K562 (cell line): ENCODE data around the gene ZNF362. TPM values are rescaled to one million over a fixed set of nuclear protein-coding genes. Genes with fewer than 3 reads are reported as not detected.

Experiments used
- ATAC-seq: fragments of 200-7000 bp; cut with Tn5 transposase; 3 replicates; pipeline ENCODE4 v1.9.1; 2020; ENCODE audit warnings: moderate library complexity
- BruUV-seq: library from RNA; stranded (reverse); fragments of 400-500 nt; replicated peaks from 2 replicates; lab custom pipeline; 2021; lab: Mats Ljungman, UMichigan
- CTCF ChIA-PET: fragments of 300-600 bp; formaldehyde crosslinking; extraction: SDS; loops from one replicate; lab custom pipeline; 2021; ENCODE audit warnings: low intra/inter-chr PET ratio; lab: Yijun Ruan, JAX
- POLR2A ChIA-PET: fragments of 300-600, 350-650 bp; sonication (Branson Sonifier 250); formaldehyde crosslinking; extraction: SDS; loops from one replicate; lab custom pipeline; 2021; ENCODE audit warnings: antibody characterized with exemption, inconsistent platforms; lab: Yijun Ruan, JAX
- DNase-seq, 4 experiments: peaks; one replicate each; pipeline versions ENCODE4 v3.0.0 to v3.0.0-alpha.2; 2011 to 2018; ENCODE audit warnings: low spot score in 3 of 4, mixed read lengths in 3 of 4; ENCODE audit errors: extremely low read depth in 1 of 4
- FAIRE-seq: peaks from 2 replicates; lab custom pipeline; 2011; peaks lifted over from hg19 to GRCh38; lab: Jason Lieb, UNC
- H2AFZ ChIP-seq: 2 replicates; pipeline ENCODE4 v1.6.0; 2011; ENCODE audit warnings: low read depth, low read length, control low read depth, inconsistent platforms
- H3K27ac ChIP-seq: fragments of 200-600 bp; 3 replicates; pipeline ENCODE4 v1.8.0; 2011; ENCODE audit warnings: low read depth, mild to moderate bottlenecking, control low read depth, inconsistent platforms, low read length, moderate library complexity, mixed read lengths; ENCODE audit errors: extremely low read depth
- H3K27me3 ChIP-seq, 2 experiments: fragments of 300-600 bp in 1 of 2; 2 replicates in 1 of 2; 3 replicates in 1 of 2; pipeline versions ENCODE4 v1.6.0 to v1.8.0; 2011; ENCODE audit warnings: inconsistent platforms in 2 of 2, low read length in 2 of 2, mild to moderate bottlenecking in 1 of 2, mixed read lengths in 1 of 2, moderate library complexity in 1 of 2; ENCODE audit not compliant: control insufficient read depth in 2 of 2, insufficient read depth in 2 of 2
- H3K36me3 ChIP-seq: fragments of 300-600 bp; 3 replicates; pipeline ENCODE4 v1.8.0; 2011; ENCODE audit warnings: mild to moderate bottlenecking, low read length, inconsistent platforms; ENCODE audit not compliant: control insufficient read depth, insufficient read depth
- H3K4me1 ChIP-seq, 2 experiments: fragments of 200-600 bp in 1 of 2; replicated peaks in 1 of 2; 2 replicates in 1 of 2; 3 replicates in 1 of 2; pipeline versions ENCODE4 v1.5.1 to v1.8.0; 2011; ENCODE audit warnings: inconsistent platforms in 2 of 2, low read length in 2 of 2, mild to moderate bottlenecking in 1 of 2, mixed read lengths in 1 of 2, moderate library complexity in 1 of 2; ENCODE audit not compliant: control insufficient read depth in 2 of 2, insufficient read depth in 2 of 2
- H3K4me2 ChIP-seq: 2 replicates; pipeline ENCODE4 v1.6.1; 2011; ENCODE audit warnings: low read length, control low read depth, inconsistent platforms, mixed read lengths; ENCODE audit not compliant: insufficient read depth
- H3K4me3 ChIP-seq: fragments of 200-600 bp; sonication (generic), shearing (Covaris generic); 2 replicates; pipeline ENCODE4 v1.5.1; 2016; ENCODE audit warnings: control low read depth, inconsistent platforms
- H3K79me2 ChIP-seq: fragments of 200-600 bp; 3 replicates; pipeline ENCODE4 v1.8.0; 2011; ENCODE audit warnings: low read length, inconsistent platforms; ENCODE audit not compliant: control insufficient read depth, insufficient read depth
- H3K9ac ChIP-seq, 2 experiments: 2 replicates each; pipeline versions ENCODE4 v1.6.0 to v1.6.1; 2011; ENCODE audit warnings: low read depth in 2 of 2, low read length in 2 of 2, control low read depth in 1 of 2, inconsistent platforms in 1 of 2, mild to moderate bottlenecking in 1 of 2, mixed read lengths in 1 of 2; ENCODE audit not compliant: insufficient read depth in 1 of 2
- H3K9me1 ChIP-seq: one replicate; pipeline ENCODE4 v1.6.0; 2011; ENCODE audit warnings: inconsistent platforms, mild to moderate bottlenecking, low read length, moderate library complexity; ENCODE audit not compliant: control insufficient read depth, insufficient read depth
- H3K9me3 ChIP-seq: replicated peaks from 2 replicates; pipeline ENCODE4 v1.5.1; 2011; ENCODE audit warnings: low read depth, low read length, inconsistent platforms; ENCODE audit not compliant: control insufficient read depth, insufficient read depth
- H4K20me1 ChIP-seq: replicated peaks from 2 replicates; pipeline ENCODE4 v1.6.1; 2011; ENCODE audit warnings: low read length, inconsistent platforms, mixed read lengths; ENCODE audit not compliant: control insufficient read depth, insufficient read depth
- ARHGAP35 ChIP-seq: fragments of 450-650 bp; IDR thresholded peaks from 2 replicates; pipeline ENCODE4 v1.6.1; 2018; ENCODE audit not compliant: partially characterized antibody
- ILF3 ChIP-seq: fragments of 450-650 bp; IDR thresholded peaks from 2 replicates; pipeline ENCODE4 v1.6.1; 2018; ENCODE audit warnings: antibody characterized with exemption, mild to moderate bottlenecking, moderate library complexity, borderline replicate concordance
- SREBF1 ChIP-seq: fragments of 150-350 bp; IDR thresholded peaks from 2 replicates; pipeline ENCODE4 v1.6.1; 2014; ENCODE audit warnings: antibody characterized with exemption, low read depth, low read length, borderline replicate concordance
- TGIF2 ChIP-seq: sonication (generic); formaldehyde crosslinking; IDR thresholded peaks from 2 replicates; pipeline ENCODE4 v1.8.1; 2022; ENCODE audit warnings: mild to moderate bottlenecking, missing genetic modification reagents, moderate library complexity
- WGBS: fragments of 100-300 bp; shearing (Covaris generic); methylation state at CpG from one replicate; pipeline ENCODE4 v1.1.6; 2016; ENCODE audit warnings: low coverage, mixed read lengths; ENCODE audit not compliant: insufficient coverage; ENCODE audit errors: missing lambda C conversion rate; 5-methylcytosine and 5-hydroxymethylcytosine counted together
- in situ Hi-C: fragments of 300-500 bp; cut with MboI; formaldehyde crosslinking; loops from 4 replicates; pipeline ENCODE4 v1.15.0; 2018; ENCODE audit warnings: inconsistent platforms, mixed read lengths
- intact Hi-C: fragments of 100-400 bp; cut with micrococcal nuclease; formaldehyde crosslinking; loops from 2 replicates; pipeline ENCODE4 v1.14.2; 2022
- polyA plus RNA-seq, 8 experiments: library from polyadenylated mRNA; depleted of rRNA in 4 of 8; stranded (reverse) in 5 of 8; unstranded in 3 of 8; fragments of >200 nt; fragmentation: Nextera tagmentation in 2 of 8; fragmentation: Illumina TruSeq in 1 of 8; extraction: Ambion mirVana in 2 of 8; extraction: Trizol in 1 of 8; gene quantifications; 2 replicates each; pipeline versions ENCODE4 v1.2.1 to v1.2.3, GENCODE V29; 2011 to 2014; ENCODE audit warnings: inconsistent platforms in 1 of 8, missing spikeins in 1 of 8
- total RNA-seq, 7 experiments: library from RNA; depleted of rRNA in 6 of 7; stranded (reverse); fragments of >200 nt in 6 of 7; fragmentation: Illumina TruSeq in 2 of 7; extraction: Trizol in 2 of 7; gene quantifications; 2 replicates each; pipeline versions ENCODE4 v1.2.1 to v1.2.3, GENCODE V29; 2011 to 2021; ENCODE audit warnings: low replicate concordance in 1 of 7

The ZNF362 gene
- total and polyA plus RNA-seq, 9 of the 15 experiments (the other 6 are each of a cell fraction or from before 2014, with no cell fraction given), result 0.01 to 1.1 (median 0.35) TPM; not detected in 1

DNA sequence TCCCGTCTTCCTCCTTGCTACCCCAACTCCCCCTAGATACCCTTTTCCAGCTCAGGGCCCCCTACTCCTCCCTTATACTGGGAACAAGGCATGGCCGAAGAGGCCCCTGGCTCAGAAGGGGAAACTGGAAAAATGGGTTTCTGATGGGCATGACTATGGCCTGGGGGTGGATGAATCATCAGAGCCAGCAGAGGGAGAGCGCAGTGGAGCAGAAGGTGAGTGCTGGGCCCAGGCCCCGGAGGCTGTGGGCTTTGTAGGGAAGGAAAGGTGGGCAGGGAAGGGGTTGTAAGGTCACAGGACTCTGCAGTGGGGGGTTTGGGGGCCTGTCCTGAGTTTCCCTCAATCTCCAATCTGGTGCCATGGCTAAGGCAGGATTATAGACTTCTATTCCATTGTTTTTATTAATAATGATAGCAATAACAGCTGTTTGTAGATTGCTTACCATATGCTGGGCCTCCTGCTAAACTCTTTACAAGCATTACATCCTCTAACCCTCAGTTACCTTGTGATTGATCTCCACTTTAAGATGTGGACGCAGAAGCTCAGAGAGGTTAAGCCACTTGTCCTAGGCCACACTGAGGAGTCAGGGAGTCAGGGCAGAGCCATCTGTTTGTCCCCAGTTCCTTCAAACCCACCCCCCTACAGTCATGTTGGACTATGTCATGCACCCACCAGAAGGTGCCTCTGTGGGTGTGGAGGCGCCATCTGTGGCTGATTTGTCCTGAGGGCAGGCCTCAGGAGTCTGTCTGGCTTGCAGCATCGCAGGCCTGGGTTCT lies 36.2 kb upstream of the ZNF362 start:
- Histone ChIP-seq H3K79me2 (no peaks in the 10 kb centered on the region), H4K20me1 (no peaks in the 10 kb centered on the region; the same call in 1 of the 2 replicates), H3K9me1 (no peaks in the 10 kb centered on the region), H3K27me3 (peaks cover 0 to 7% of the 10 kb centered on the region in 2 experiments; a peak in 1 of 5 replicates), H3K4me2 (no peak overlapping the region), H3K4me1 (no peaks in the 10 kb centered on the region), H3K9ac (no peak overlapping the region), H2AFZ (no peak overlapping the region), H3K4me3 (no peak overlapping the region), H3K9me3 (no peaks in the 10 kb centered on the region), H3K36me3 (no peaks in the 10 kb centered on the region), H3K27ac (no peak overlapping the region)
- intact Hi-C loops (loop anchor here (5.0 to 10.0 kb wide), 2 partner anchors 247 to 395 kb away; no protein-coding TSS in a partner anchor), in situ Hi-C loops (no loop called here)
- ChIA-PET CTCF (no interaction called here), POLR2A (interaction anchor here (1.1 to 1.2 kb wide), 2 partner anchors 13 to 116 kb away, joined by 3 to 4 read pairs; no protein-coding TSS in a partner anchor)
- FAIRE-seq (no peak), ATAC-seq (no peak), DNase-seq (no peak)
- TF ChIP-seq TGIF2 (CRISPR knock-in tag), result no peak
- no peak for TF ChIP-seq ARHGAP35
- TF ChIP-seq ILF3, result no peak
- TF ChIP-seq SREBF1, result no peak
- WGBS, result 3% methylated on average over 7 of the region's 7 CpGs
- BruUV-seq, result no TSS peak
